ENCODE results near the gene CANT1. TPM values are rescaled to one million over a fixed set of nuclear protein-coding genes. Genes with fewer than 3 reads are reported as not detected.

Gene CANT1
- total RNA-seq, 1 experiment from 2014 or later: 86.4 TPM

GRCh38 chr17:78993241-78993956, 16.2 kb downstream of the CANT1 start:
- Histone ChIP-seq H3K4me3 (ENCODE audit: low read depth, low read length) (no peak overlapping the region), H3K9me3 (no peaks in the 10 kb centered on the region), H3K27me3 (replicated peaks; ENCODE audit: control insufficient read depth, insufficient read depth, low read length) (no peaks in the 10 kb centered on the region), H3K36me3 (ENCODE audit: control insufficient read depth, insufficient read depth, low read length) (0 out of 2 replicates have a peak, but pooled peaks cover 4% of the 10 kb centered on the region), H3K4me1 (no peaks in the 10 kb centered on the region)
- Mint-ChIP-seq H3K27ac (ENCODE audit: unreplicated experiment) (no peak overlapping the region), H3K4me3 (ENCODE audit: unreplicated experiment) (no peak overlapping the region), H3K36me3 (ENCODE audit: insufficient read depth, unreplicated experiment) (peaks cover 66% of the 10 kb centered on the region), H3K4me1 (ENCODE audit: low read depth, unreplicated experiment) (no peaks in the 10 kb centered on the region), H3K9me3 (ENCODE audit: unreplicated experiment) (no peaks in the 10 kb centered on the region), H3K27me3 (ENCODE audit: insufficient read depth, unreplicated experiment) (no peaks in the 10 kb centered on the region)
- ChIA-PET CTCF (interaction anchor here (1.2 kb wide), 1 partner anchor 52 kb away, joined by 5 read pairs; no protein-coding TSS in a partner anchor), POLR2A (no interaction called here)
- TF ChIP-seq CTCF (IDR thresholded peaks at IDR 0.05; ENCODE audit: insufficient read depth in 1 of 2, low read depth in 1 of 2, low read length in 1 of 2, severe bottlenecking in 1 of 2, unreplicated experiment in 1 of 2): peak; percentile 71 to 87
- DNase-seq: peak; percentile 60 to 73
- intact Hi-C loops (cut with micrococcal nuclease; ENCODE audit: unreplicated experiment): no loop called here
- no TSS peak for BruUV-seq (replicated peaks)

GRCh38 chr17:78992542-78993212, 16.9 kb downstream of the CANT1 start:
- intact Hi-C loops (cut with micrococcal nuclease; ENCODE audit: unreplicated experiment): no loop called here
- H3K27me3 Mint-ChIP-seq (ENCODE audit: insufficient read depth, unreplicated experiment): no peaks in the 10 kb centered on the region
- ChIA-PET POLR2A (no interaction called here), CTCF (no interaction called here)
- no peaks in the 10 kb centered on the region for H3K27me3 ChIP-seq (replicated peaks; ENCODE audit: control insufficient read depth, insufficient read depth, low read length)
- H3K9me3 Mint-ChIP-seq (ENCODE audit: unreplicated experiment): no peaks in the 10 kb centered on the region
- H3K4me1 ChIP-seq: peaks cover 2% of the 10 kb centered on the region
- no peak overlapping the region for H3K4me3 ChIP-seq (ENCODE audit: low read depth, low read length)
- no TSS peak for BruUV-seq (replicated peaks)
- no peak overlapping the region for H3K4me3 Mint-ChIP-seq (ENCODE audit: unreplicated experiment)
- no peaks in the 10 kb centered on the region for H3K9me3 ChIP-seq
- TF ChIP-seq CTCF (IDR thresholded peaks at IDR 0.05; ENCODE audit: insufficient read depth in 1 of 2, low read depth in 1 of 2, low read length in 1 of 2, severe bottlenecking in 1 of 2, unreplicated experiment in 1 of 2): no peak
- H3K36me3 ChIP-seq (ENCODE audit: control insufficient read depth, insufficient read depth, low read length): 0 out of 2 replicates have a peak, but pooled peaks cover 2% of the 10 kb centered on the region
- no peaks in the 10 kb centered on the region for H3K4me1 Mint-ChIP-seq (ENCODE audit: low read depth, unreplicated experiment)
- DNase-seq: no peak
- H3K27ac Mint-ChIP-seq (ENCODE audit: unreplicated experiment): no peak overlapping the region
- H3K36me3 Mint-ChIP-seq (ENCODE audit: insufficient read depth, unreplicated experiment): peaks cover 61% of the 10 kb centered on the region

- intact Hi-C loops (cut with micrococcal nuclease; ENCODE audit: unreplicated experiment): no loop called here
- BruUV-seq (replicated peaks): TSS peak; percentile 40
Measured at GRCh38 chr17:78991906-78992532, 17.5 kb downstream of the CANT1 start.

More at GRCh38 chr17:78991906-78992532, 17.5 kb downstream of the CANT1 start:
- TF ChIP-seq CTCF (IDR thresholded peaks at IDR 0.05; ENCODE audit: insufficient read depth in 1 of 2, low read depth in 1 of 2, low read length in 1 of 2, severe bottlenecking in 1 of 2, unreplicated experiment in 1 of 2): no peak
- peak in 1 of 2 experiments; percentile 20 for DNase-seq
- no peak overlapping the region for H3K4me3 ChIP-seq (ENCODE audit: low read depth, low read length)
- peaks cover 57% of the 10 kb centered on the region for H3K36me3 Mint-ChIP-seq (ENCODE audit: insufficient read depth, unreplicated experiment)
- H3K9me3 ChIP-seq: no peaks in the 10 kb centered on the region
- peaks cover 6% of the 10 kb centered on the region for H3K4me1 ChIP-seq
- H3K4me3 Mint-ChIP-seq (ENCODE audit: unreplicated experiment): no peak overlapping the region
- H3K27me3 ChIP-seq (replicated peaks; ENCODE audit: control insufficient read depth, insufficient read depth, low read length): no peaks in the 10 kb centered on the region
- H3K9me3 Mint-ChIP-seq (ENCODE audit: unreplicated experiment): no peaks in the 10 kb centered on the region
- ChIA-PET POLR2A (no interaction called here), CTCF (no interaction called here)
- H3K27me3 Mint-ChIP-seq (ENCODE audit: insufficient read depth, unreplicated experiment): no peaks in the 10 kb centered on the region
- no peak overlapping the region for H3K27ac Mint-ChIP-seq (ENCODE audit: unreplicated experiment)
- 0 out of 2 replicates have a peak, but pooled peaks cover 2% of the 10 kb centered on the region for H3K36me3 ChIP-seq (ENCODE audit: control insufficient read depth, insufficient read depth, low read length)
- no peaks in the 10 kb centered on the region for H3K4me1 Mint-ChIP-seq (ENCODE audit: low read depth, unreplicated experiment)
